ENCODE measurements around the gene WBP11. TPM values are rescaled to one million over a fixed set of nuclear protein-coding genes. Genes with fewer than 3 reads are reported as not detected.
A peak's percentile ranks its signal among the peaks of the same experiment; 100 is the strongest.

Gene WBP11
- total and polyA plus RNA-seq, 2 of the 13 experiments (the other 11 are each of a cell fraction or from before 2014, with no cell fraction given) = 7.6 to 31.0 TPM

- TF ChIP-seq ZNF616 (CRISPR knock-in tag; IDR thresholded peaks at IDR 0.05; ENCODE audit: low read depth) (no peak), RBM22 (optimal IDR thresholded peaks at IDR 0.05; ENCODE audit: low read length) (no peak), ZBTB33 (CRISPR knock-in tag; IDR thresholded peaks at IDR 0.05) (no peak), PAX8 (CRISPR knock-in tag; IDR thresholded peaks at IDR 0.05; ENCODE audit: borderline replicate concordance) (no peak), SYNCRIP (IDR thresholded peaks at IDR 0.05; ENCODE audit: insufficient read depth, low read depth, low read length) (no peak), TSC22D2 (CRISPR knock-in tag; IDR thresholded peaks at IDR 0.05; ENCODE audit: borderline replicate concordance) (no peak), ZNF460 (CRISPR knock-in tag; IDR thresholded peaks at IDR 0.05; ENCODE audit: borderline replicate concordance) (no peak), ZNF687 (CRISPR knock-in tag; IDR thresholded peaks at IDR 0.05) (peak; percentile 80), ZBTB38 (CRISPR knock-in tag; IDR thresholded peaks at IDR 0.05) (no peak), ZNF530 (CRISPR knock-in tag; IDR thresholded peaks at IDR 0.05; ENCODE audit: low read depth) (no peak), ZNF570 (CRISPR knock-in tag; IDR thresholded peaks at IDR 0.05; ENCODE audit: borderline replicate concordance) (no peak), ZNF644 (CRISPR knock-in tag; IDR thresholded peaks at IDR 0.05; ENCODE audit: low read depth) (peak; percentile 65; the same call in 1 of the 2 replicates), HNRNPLL (IDR thresholded peaks at IDR 0.05; ENCODE audit: low read depth, low read length, poor library complexity, severe bottlenecking) (no peak), GLI4 (CRISPR knock-in tag; IDR thresholded peaks at IDR 0.05; ENCODE audit: borderline replicate concordance) (no peak), NCOA5 (CRISPR knock-in tag; IDR thresholded peaks at IDR 0.05) (no peak), SAFB2 (CRISPR knock-in tag; IDR thresholded peaks at IDR 0.05; ENCODE audit: borderline replicate concordance, low read depth) (no peak; the same call in 1 of the 2 replicates), NR2F1 (CRISPR knock-in tag; IDR thresholded peaks at IDR 0.05) (no peak), ZMYM3 (CRISPR knock-in tag; IDR thresholded peaks at IDR 0.05) (no peak), BORCS8-MEF2B (CRISPR knock-in tag; IDR thresholded peaks at IDR 0.05) (peak; percentile 51; the same call in 1 of the 2 replicates), BCLAF1 (IDR thresholded peaks at IDR 0.05) (no peak)
- TF ChIP-seq, protein P1, sequence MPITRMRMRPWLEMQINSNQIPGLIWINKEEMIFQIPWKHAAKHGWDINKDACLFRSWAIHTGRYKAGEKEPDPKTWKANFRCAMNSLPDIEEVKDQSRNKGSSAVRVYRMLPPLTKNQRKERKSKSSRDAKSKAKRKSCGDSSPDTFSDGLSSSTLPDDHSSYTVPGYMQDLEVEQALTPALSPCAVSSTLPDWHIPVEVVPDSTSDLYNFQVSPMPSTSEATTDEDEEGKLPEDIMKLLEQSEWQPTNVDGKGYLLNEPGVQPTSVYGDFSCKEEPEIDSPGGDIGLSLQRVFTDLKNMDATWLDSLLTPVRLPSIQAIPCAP (CRISPR knock-in tag; IDR thresholded peaks at IDR 0.05; ENCODE audit: low read depth) = no peak
Observed at GRCh38 chr12:14843425-14843887, 40.2 kb upstream of the WBP11 start, which contains the start of gene ART4 (continued).
